Body of pancreas (tissue), 4 donors: ENCODE results near the gene MAPK14.

ENCODE experiments used
- CTCF ChIP-seq, 7 experiments: fragments of 450-650 bp in 4 of 7; fragments of 200-600 bp in 3 of 7; sonication (generic) in 3 of 7; IDR thresholded peaks; one replicate each; pipeline ENCODE4 v1.5.1; 2016 to 2019; ENCODE audit warnings: antibody characterized with exemption in 7 of 7
- POLR2A ChIP-seq, 3 donors: fragments of 450-650 bp; IDR thresholded peaks; one replicate each; pipeline ENCODE4 v1.6.1; 2016; ENCODE audit warnings: antibody characterized with exemption in 3 of 3, mild to moderate bottlenecking in 2 of 3

- TF ChIP-seq CTCF (IDR thresholded peaks at IDR 0.05) (no peak), POLR2A (IDR thresholded peaks at IDR 0.05) (no peak)
Measured at GRCh38 chr6:36128073-36128472, 100.5 kb downstream of the MAPK14 start.
